ENCODE data around the gene ATP8B1. TPM values are rescaled to one million over a fixed set of nuclear protein-coding genes. Genes with fewer than 3 reads are reported as not detected.

Gene ATP8B1
- total RNA-seq, 1 donor from 2014 or later, result 66.7 TPM

GRCh38 chr18:57659460-57660102, 143.5 kb downstream of the ATP8B1 start:
- Mint-ChIP-seq H3K4me3 (ENCODE audit: unreplicated experiment) (peak overlapping the region; percentile 63), H3K27me3 (ENCODE audit: unreplicated experiment) (peaks cover 6% of the 10 kb centered on the region), H3K36me3 (ENCODE audit: low read depth, unreplicated experiment) (peaks cover 64% of the 10 kb centered on the region), H3K9me3 (ENCODE audit: unreplicated experiment) (no peaks in the 10 kb centered on the region), H3K4me1 (ENCODE audit: unreplicated experiment) (peaks cover 2% of the 10 kb centered on the region), H3K27ac (ENCODE audit: unreplicated experiment) (peak overlapping the region; percentile 68)
- TF ChIP-seq, protein P1, sequence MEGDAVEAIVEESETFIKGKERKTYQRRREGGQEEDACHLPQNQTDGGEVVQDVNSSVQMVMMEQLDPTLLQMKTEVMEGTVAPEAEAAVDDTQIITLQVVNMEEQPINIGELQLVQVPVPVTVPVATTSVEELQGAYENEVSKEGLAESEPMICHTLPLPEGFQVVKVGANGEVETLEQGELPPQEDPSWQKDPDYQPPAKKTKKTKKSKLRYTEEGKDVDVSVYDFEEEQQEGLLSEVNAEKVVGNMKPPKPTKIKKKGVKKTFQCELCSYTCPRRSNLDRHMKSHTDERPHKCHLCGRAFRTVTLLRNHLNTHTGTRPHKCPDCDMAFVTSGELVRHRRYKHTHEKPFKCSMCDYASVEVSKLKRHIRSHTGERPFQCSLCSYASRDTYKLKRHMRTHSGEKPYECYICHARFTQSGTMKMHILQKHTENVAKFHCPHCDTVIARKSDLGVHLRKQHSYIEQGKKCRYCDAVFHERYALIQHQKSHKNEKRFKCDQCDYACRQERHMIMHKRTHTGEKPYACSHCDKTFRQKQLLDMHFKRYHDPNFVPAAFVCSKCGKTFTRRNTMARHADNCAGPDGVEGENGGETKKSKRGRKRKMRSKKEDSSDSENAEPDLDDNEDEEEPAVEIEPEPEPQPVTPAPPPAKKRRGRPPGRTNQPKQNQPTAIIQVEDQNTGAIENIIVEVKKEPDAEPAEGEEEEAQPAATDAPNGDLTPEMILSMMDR (IDR thresholded peaks at IDR 0.05; ENCODE audit: unreplicated experiment), result no peak
- no peak for DNase-seq (ENCODE audit: low spot score)

DNA sequence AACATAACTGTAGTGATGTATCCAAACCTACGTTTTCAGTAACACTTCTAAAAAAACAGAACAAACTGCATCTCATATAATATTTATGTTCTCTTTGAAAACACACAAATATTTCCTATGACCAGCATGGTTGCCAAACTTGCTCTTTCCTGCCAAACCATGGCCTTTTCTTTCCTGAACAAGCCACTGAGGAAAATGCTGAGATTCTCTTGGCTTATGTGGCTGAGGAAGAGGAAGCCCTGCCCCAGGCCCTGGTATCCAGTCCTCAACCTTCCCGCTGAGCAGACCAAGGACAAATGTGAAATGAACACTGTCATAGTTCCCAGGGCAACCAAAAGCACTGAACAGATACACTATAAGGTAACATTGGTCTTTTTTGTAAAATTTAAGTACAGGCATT, 145.6 kb downstream of the ATP8B1 start:
- Mint-ChIP-seq H3K9me3 (ENCODE audit: unreplicated experiment) (no peaks in the 10 kb centered on the region), H3K4me3 (ENCODE audit: unreplicated experiment) (no peak overlapping the region), H3K27me3 (ENCODE audit: unreplicated experiment) (peaks cover 6% of the 10 kb centered on the region), H3K36me3 (ENCODE audit: low read depth, unreplicated experiment) (peaks cover 62% of the 10 kb centered on the region), H3K27ac (ENCODE audit: unreplicated experiment) (peak overlapping the region; percentile 66), H3K4me1 (ENCODE audit: unreplicated experiment) (no peaks in the 10 kb centered on the region)
- no peak for DNase-seq (ENCODE audit: low spot score)
- TF ChIP-seq, protein P1 (IDR thresholded peaks at IDR 0.05; ENCODE audit: unreplicated experiment), result no peak

GRCh38 chr18:57655740-57656139, 147.4 kb downstream of the ATP8B1 start:
- TF ChIP-seq, protein P1 (IDR thresholded peaks at IDR 0.05; ENCODE audit: unreplicated experiment), result no peak
- DNase-seq (ENCODE audit: low spot score), result no peak
- Mint-ChIP-seq H3K27ac (ENCODE audit: unreplicated experiment) (no peak overlapping the region), H3K36me3 (ENCODE audit: low read depth, unreplicated experiment) (peaks cover 66% of the 10 kb centered on the region), H3K4me3 (ENCODE audit: unreplicated experiment) (peak overlapping the region; percentile 45), H3K27me3 (ENCODE audit: unreplicated experiment) (peaks cover 6% of the 10 kb centered on the region), H3K4me1 (ENCODE audit: unreplicated experiment) (no peaks in the 10 kb centered on the region), H3K9me3 (ENCODE audit: unreplicated experiment) (no peaks in the 10 kb centered on the region)

- peaks cover 4% of the 10 kb centered on the region for H3K27me3 Mint-ChIP-seq (ENCODE audit: unreplicated experiment)
- DNase-seq (ENCODE audit: low spot score), result no peak
- no peak overlapping the region for H3K27ac Mint-ChIP-seq (ENCODE audit: unreplicated experiment)
- TF ChIP-seq, protein P1 (IDR thresholded peaks at IDR 0.05; ENCODE audit: unreplicated experiment), result no peak
- no peaks in the 10 kb centered on the region for H3K9me3 Mint-ChIP-seq (ENCODE audit: unreplicated experiment)
- no peak overlapping the region for H3K4me3 Mint-ChIP-seq (ENCODE audit: unreplicated experiment)
- H3K36me3 Mint-ChIP-seq (ENCODE audit: low read depth, unreplicated experiment), result peaks cover 47% of the 10 kb centered on the region
- H3K4me1 Mint-ChIP-seq (ENCODE audit: unreplicated experiment), result no peaks in the 10 kb centered on the region
Measured at GRCh38 chr18:57651914-57652313, 151.2 kb downstream of the ATP8B1 start.
